Measurements from ENCODE around the gene PFDN1. TPM values are rescaled to one million over a fixed set of nuclear protein-coding genes. Genes with fewer than 3 reads are reported as not detected.

Gene PFDN1
- total RNA-seq, 2 experiments from 2014 or later = 47.7 to 48.3 TPM

- Mint-ChIP-seq H3K27ac (no peak overlapping the region), H3K9me3 (no peaks in the 10 kb centered on the region), H3K4me1 (peaks cover 5% of the 10 kb centered on the region), H3K36me3 (peaks cover under 1% of the 10 kb centered on the region), H3K4me3 (no peak overlapping the region), H3K27me3 (no peaks in the 10 kb centered on the region)
- no peak for ATAC-seq (ENCODE audit: low read depth)
- DNase-seq = no peak
- POLR2A ChIA-PET = no interaction called here
These were observed 106.6 kb downstream of the PFDN1 start for GRCh38 chr5:140196115-140196814.

Other genes starting within 250 kb of the PFDN1 start
- 10 to 100 TPM; 19.8 TPM for gene PURA, start 189.0 kb downstream of the PFDN1 start, total RNA-seq
- 1 to 10 TPM; 6.9 to 7.3 TPM for gene IGIP, start 177.2 kb downstream of the PFDN1 start, total RNA-seq
- 10 to 100 TPM; 12.1 to 13.5 TPM for gene CYSTM1, start 127.9 kb downstream of the PFDN1 start, total RNA-seq
- gene HBEGF, start 43.5 kb upstream of the PFDN1 start, total RNA-seq = 10 to 100 TPM; 12.8 TPM
- gene SLC4A9, start 57.1 kb upstream of the PFDN1 start, total RNA-seq = under 1 TPM; 0.17 to 0.31 TPM
- 100 to 1,000 TPM; 148 to 156 TPM for gene ANKHD1, start 98.7 kb upstream of the PFDN1 start, total RNA-seq
- gene EIF4EBP3, start 244.6 kb upstream of the PFDN1 start, total RNA-seq = 10 to 100 TPM; 11.8 to 12.0 TPM